Measurements from ENCODE around the gene ZNF460. TPM values are rescaled to one million over a fixed set of nuclear protein-coding genes. Genes with fewer than 3 reads are reported as not detected.

Gene ZNF460
- total and polyA plus RNA-seq, 10 of the 15 experiments (the other 5 are each of a cell fraction or from before 2014, with no cell fraction given) = 0.15 to 43.0 (median 8.7) TPM

DNA sequence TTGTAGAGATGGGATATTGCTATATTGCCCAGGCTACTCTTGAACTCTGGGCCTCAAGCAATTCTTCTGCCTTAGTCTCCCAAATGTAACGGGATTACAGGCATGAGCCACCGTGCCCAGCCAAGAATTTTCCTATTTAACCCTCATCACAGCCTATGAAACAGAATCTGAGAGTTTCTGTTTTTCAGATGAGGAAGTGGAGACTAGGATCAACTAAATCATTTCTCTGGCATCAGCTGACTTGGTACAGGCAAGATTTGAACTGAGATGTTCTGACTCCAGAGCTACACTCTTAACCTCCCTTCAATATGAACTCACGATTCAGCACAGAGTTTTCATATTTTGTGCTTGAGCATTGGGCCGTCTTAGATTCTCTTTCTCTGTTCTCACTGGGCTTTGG, 8.1 kb downstream of the ZNF460 start:
- 85% methylated on average over 4 of the region's 4 CpGs for WGBS (ENCODE audit: insufficient coverage, insufficient replicate concordance, low lambda C conversion rate, missing lambda C conversion rate)
- TF ChIP-seq NFXL1 (IDR thresholded peaks at IDR 0.05; ENCODE audit: borderline replicate concordance) = no peak
- TF ChIP-seq ASH2L (IDR thresholded peaks at IDR 0.05; ENCODE audit: borderline replicate concordance, low read depth) = no peak
- TF ChIP-seq SPI1 (IDR thresholded peaks at IDR 0.05; ENCODE audit: borderline replicate concordance, insufficient read depth, low read depth, low read length) = peak; percentile 52; the same call in 1 of the 2 replicates
- Histone ChIP-seq H3K27ac (ENCODE audit: control insufficient read depth, insufficient read depth) (no peak overlapping the region), H3K36me3 (ENCODE audit: control insufficient read depth in 2 of 2, insufficient read depth in 2 of 2, low read length in 1 of 2) (peaks cover 34 to 74% of the 10 kb centered on the region in 2 experiments), H3K4me2 (ENCODE audit: control insufficient read depth, insufficient read depth) (no peak overlapping the region), H3K9me3 (replicated peaks; ENCODE audit: control insufficient read depth, insufficient read depth, low read length) (peaks cover 28% of the 10 kb centered on the region), H3K27me3 (replicated peaks in 1 of 2; ENCODE audit: control insufficient read depth in 2 of 2, insufficient read depth in 2 of 2, low read length in 1 of 2) (no peaks in the 10 kb centered on the region), H2AFZ (ENCODE audit: control insufficient read depth, low read depth, low read length) (no peak overlapping the region), H4K20me1 (ENCODE audit: control insufficient read depth, insufficient read depth) (peaks cover 4% of the 10 kb centered on the region; the same call in 1 of the 2 replicates), H3K79me2 (ENCODE audit: control insufficient read depth, insufficient read depth, low read length) (peaks cover 50% of the 10 kb centered on the region), H3K4me3 (no peak overlapping the region), H3K4me1 (ENCODE audit: control insufficient read depth, insufficient read depth, low read length) (peaks cover 5% of the 10 kb centered on the region), H3K9ac (ENCODE audit: control insufficient read depth, insufficient read depth, low read length) (no peak overlapping the region)
- ChIA-PET POLR2A (interaction anchor here (1.7 kb wide), 1 partner anchor 11 kb away, joined by 4 read pairs; no protein-coding TSS in a partner anchor), SMC1A (ENCODE audit: uncharacterized antibody, unreplicated experiment) (no interaction called here), RAD21 (ENCODE audit: unreplicated experiment) (no interaction called here), CTCF (interaction anchor here (0.9 to 1.3 kb wide), 2 partner anchors 10 to 14 kb away, joined by 3 read pairs; no protein-coding TSS in a partner anchor)
- BruUV-seq (replicated peaks) = no TSS peak
- no peak for FAIRE-seq
- no peak for DNase-seq (ENCODE audit: low read depth, low spot score)
- intact Hi-C loops (cut with micrococcal nuclease; ENCODE audit: unreplicated experiment) (no loop called here), in situ Hi-C loops (cut with MboI) (no loop called here)
- ATAC-seq = no peak

DNA sequence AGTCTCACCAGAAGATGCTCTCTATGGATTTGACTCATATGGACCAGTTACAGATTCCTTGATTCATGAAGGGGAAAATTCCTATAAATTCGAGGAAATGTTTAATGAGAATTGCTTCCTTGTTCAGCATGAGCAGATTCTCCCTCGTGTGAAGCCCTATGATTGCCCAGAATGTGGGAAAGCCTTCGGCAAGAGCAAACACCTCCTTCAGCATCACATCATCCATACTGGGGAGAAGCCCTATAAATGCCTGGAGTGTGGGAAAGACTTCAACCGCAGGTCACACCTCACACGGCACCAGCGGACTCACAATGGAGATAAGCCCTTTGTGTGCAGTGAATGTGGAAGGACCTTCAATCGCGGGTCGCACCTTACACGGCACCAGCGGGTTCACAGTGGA, 10.7 kb downstream of the ZNF460 start:
- H2AFZ ChIP-seq (ENCODE audit: control insufficient read depth, low read depth, low read length) = no peak overlapping the region
- in situ Hi-C loops (cut with MboI) = no loop called here
- no peak for DNase-seq (ENCODE audit: low read depth, low spot score)
- H3K27ac ChIP-seq (ENCODE audit: control insufficient read depth, insufficient read depth) = no peak overlapping the region
- BruUV-seq (replicated peaks) = no TSS peak
- ChIA-PET CTCF (no interaction called here), SMC1A (ENCODE audit: uncharacterized antibody, unreplicated experiment) (no interaction called here), RAD21 (ENCODE audit: unreplicated experiment) (no interaction called here), POLR2A (no interaction called here)
- peaks cover 37% of the 10 kb centered on the region for H3K9me3 ChIP-seq (replicated peaks; ENCODE audit: control insufficient read depth, insufficient read depth, low read length)
- H3K36me3 ChIP-seq (ENCODE audit: control insufficient read depth in 2 of 2, insufficient read depth in 2 of 2, low read length in 1 of 2) = peaks cover 29 to 64% of the 10 kb centered on the region in 2 experiments
- H3K9ac ChIP-seq (ENCODE audit: control insufficient read depth, insufficient read depth, low read length) = no peak overlapping the region
- ATAC-seq = no peak
- no peak overlapping the region for H3K4me2 ChIP-seq (ENCODE audit: control insufficient read depth, insufficient read depth)
- intact Hi-C loops (cut with micrococcal nuclease; ENCODE audit: unreplicated experiment) = no loop called here
- WGBS (ENCODE audit: insufficient coverage, insufficient replicate concordance, low lambda C conversion rate, missing lambda C conversion rate) = 94% methylated on average over 11 of the region's 11 CpGs
- H4K20me1 ChIP-seq (ENCODE audit: control insufficient read depth, insufficient read depth) = no peaks in the 10 kb centered on the region
- peaks cover 35% of the 10 kb centered on the region for H3K79me2 ChIP-seq (ENCODE audit: control insufficient read depth, insufficient read depth, low read length)
- no peaks in the 10 kb centered on the region for H3K4me1 ChIP-seq (ENCODE audit: control insufficient read depth, insufficient read depth, low read length)
- H3K27me3 ChIP-seq (replicated peaks in 1 of 2; ENCODE audit: control insufficient read depth in 2 of 2, insufficient read depth in 2 of 2, low read length in 1 of 2) = no peaks in the 10 kb centered on the region
- no peak overlapping the region for H3K4me3 ChIP-seq
- TF ChIP-seq EP300 (IDR thresholded peaks at IDR 0.05; ENCODE audit: borderline replicate concordance in 1 of 2, control insufficient read depth in 1 of 2, low read depth in 2 of 2, low read length in 2 of 2) = no peak
- no peak for TF ChIP-seq HDAC2 (IDR thresholded peaks at IDR 0.05)
- TF ChIP-seq, protein P1, sequence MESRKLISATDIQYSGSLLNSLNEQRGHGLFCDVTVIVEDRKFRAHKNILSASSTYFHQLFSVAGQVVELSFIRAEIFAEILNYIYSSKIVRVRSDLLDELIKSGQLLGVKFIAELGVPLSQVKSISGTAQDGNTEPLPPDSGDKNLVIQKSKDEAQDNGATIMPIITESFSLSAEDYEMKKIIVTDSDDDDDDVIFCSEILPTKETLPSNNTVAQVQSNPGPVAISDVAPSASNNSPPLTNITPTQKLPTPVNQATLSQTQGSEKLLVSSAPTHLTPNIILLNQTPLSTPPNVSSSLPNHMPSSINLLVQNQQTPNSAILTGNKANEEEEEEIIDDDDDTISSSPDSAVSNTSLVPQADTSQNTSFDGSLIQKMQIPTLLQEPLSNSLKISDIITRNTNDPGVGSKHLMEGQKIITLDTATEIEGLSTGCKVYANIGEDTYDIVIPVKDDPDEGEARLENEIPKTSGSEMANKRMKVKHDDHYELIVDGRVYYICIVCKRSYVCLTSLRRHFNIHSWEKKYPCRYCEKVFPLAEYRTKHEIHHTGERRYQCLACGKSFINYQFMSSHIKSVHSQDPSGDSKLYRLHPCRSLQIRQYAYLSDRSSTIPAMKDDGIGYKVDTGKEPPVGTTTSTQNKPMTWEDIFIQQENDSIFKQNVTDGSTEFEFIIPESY (IDR thresholded peaks at IDR 0.05) = 0 out of 2 replicates have a peak, but pooled peaks have one; percentile 19
- FAIRE-seq = no peak
